HCT116 (cell line): ENCODE results near the gene RAPGEF2.

Experiments
- CTCF ChIP-seq, 3 experiments: fragments of 200-600 bp in 1 of 3; sonication (generic) in 1 of 3; IDR thresholded peaks in 2 of 3; conservative IDR thresholded peaks in 1 of 3; 2 replicates each; pipeline ENCODE4 v1.5.1; 2012 to 2017; ENCODE audit warnings: low read depth in 2 of 3, low read length in 2 of 3, antibody characterized with exemption in 1 of 3, borderline replicate concordance in 1 of 3, control low read depth in 1 of 3, mild to moderate bottlenecking in 1 of 3, mixed read lengths in 1 of 3, mixed run types in 1 of 3, moderate library complexity in 1 of 3; ENCODE audit not compliant: insufficient read depth in 1 of 3
- ELF1 ChIP-seq: IDR thresholded peaks from 2 replicates; pipeline ENCODE4 v1.6.1; 2012; ENCODE audit warnings: low read depth, borderline replicate concordance

DNA sequence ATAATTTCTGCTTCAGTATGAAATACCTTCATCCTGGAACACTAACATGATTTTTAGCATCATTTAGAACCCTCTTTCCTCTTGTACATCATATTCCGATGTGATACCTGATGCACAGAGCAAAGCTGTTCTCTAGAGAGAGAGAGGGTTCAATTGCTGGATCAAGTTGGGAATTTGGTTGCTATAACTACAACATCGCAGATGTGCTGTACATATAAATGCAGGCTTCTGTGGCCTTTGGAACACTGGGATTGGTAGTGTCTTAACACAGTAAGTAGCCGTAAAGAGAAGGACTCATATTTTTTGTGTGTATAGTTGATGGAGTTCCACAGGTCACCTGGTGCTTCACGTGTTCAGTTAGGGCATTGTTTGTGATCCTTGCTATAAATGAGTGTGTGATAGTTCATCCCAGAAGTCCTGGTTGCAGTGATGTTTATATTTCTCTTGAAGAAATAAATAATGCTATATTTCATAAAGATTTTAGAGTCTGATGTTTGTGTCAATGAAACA, 119.2 kb downstream of the RAPGEF2 start:
- TF ChIP-seq ELF1 (no peak), CTCF (IDR thresholded peaks at IDR 0.05 in 2 of 3, conservative IDR thresholded peaks at IDR 0.05 in 1 of 3; ENCODE audit: borderline replicate concordance in 1 of 3, insufficient read depth in 1 of 3, low read depth in 2 of 3, low read length in 2 of 3) (no peak)
